ENCODE data around the gene U2AF2.
A peak's percentile ranks its signal among the peaks of the same experiment; 100 is the strongest.

The U2AF2 gene

DNA sequence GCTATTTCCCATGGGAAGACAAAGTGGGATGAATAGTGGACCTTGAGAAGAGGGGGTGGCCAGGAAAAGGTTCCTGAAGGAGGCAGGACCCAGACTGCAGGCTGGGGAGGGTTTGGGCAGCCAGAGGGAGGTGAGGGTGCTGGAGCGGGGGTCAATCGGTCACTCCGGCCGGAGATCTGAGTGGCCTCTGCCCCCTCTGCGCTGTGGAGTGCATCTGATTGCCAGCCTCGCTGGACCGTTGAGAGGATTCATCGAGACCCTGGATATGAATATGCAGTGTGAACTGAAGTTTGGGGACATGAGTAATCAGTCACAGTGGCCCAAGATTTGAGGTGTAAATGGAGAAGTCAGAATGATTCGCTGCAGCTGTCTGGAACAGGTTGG lies 19.5 kb upstream of the U2AF2 start:
- Histone ChIP-seq H3K4me1 (ENCODE audit: insufficient read depth, poor library complexity, severe bottlenecking) (peaks cover 5% of the 10 kb centered on the region), H3K27ac (ENCODE audit: poor library complexity, severe bottlenecking) (peak overlapping the region; percentile 39)

GRCh38 chr19:55635856-55636440 lies 18.9 kb upstream of the U2AF2 start:
- Histone ChIP-seq H3K27ac (ENCODE audit: poor library complexity, severe bottlenecking) (no peak overlapping the region), H3K9me3 (ENCODE audit: severe bottlenecking) (no peaks in the 10 kb centered on the region), H3K4me3 (ENCODE audit: severe bottlenecking) (peak overlapping the region; percentile 92), H3K4me1 (ENCODE audit: insufficient read depth, poor library complexity, severe bottlenecking) (peaks cover 5% of the 10 kb centered on the region), H3K36me3 (ENCODE audit: low read depth) (0 out of 2 replicates have a peak, but pooled peaks cover 3% of the 10 kb centered on the region), H3K27me3 (ENCODE audit: insufficient read depth, poor library complexity, severe bottlenecking) (no peaks in the 10 kb centered on the region)
- no peak for TF ChIP-seq CTCF (IDR thresholded peaks at IDR 0.05; ENCODE audit: poor library complexity, severe bottlenecking)
- DNase-seq (ENCODE audit: low spot score) = no peak
- no peak for ATAC-seq (ENCODE audit: low read depth)

More for the DNA sequence above, 19.5 kb upstream of the U2AF2 start:
- TF ChIP-seq CTCF (IDR thresholded peaks at IDR 0.05; ENCODE audit: poor library complexity, severe bottlenecking) = no peak
- no peaks in the 10 kb centered on the region for H3K9me3 ChIP-seq (ENCODE audit: severe bottlenecking)
- no peaks in the 10 kb centered on the region for H3K27me3 ChIP-seq (ENCODE audit: insufficient read depth, poor library complexity, severe bottlenecking)
- DNase-seq (ENCODE audit: low spot score) (no peak), ATAC-seq (ENCODE audit: low read depth) (no peak)
- H3K4me3 ChIP-seq (ENCODE audit: severe bottlenecking) = peak overlapping the region; percentile 92
- H3K36me3 ChIP-seq (ENCODE audit: low read depth) = 0 out of 2 replicates have a peak, but pooled peaks cover 3% of the 10 kb centered on the region

DNA sequence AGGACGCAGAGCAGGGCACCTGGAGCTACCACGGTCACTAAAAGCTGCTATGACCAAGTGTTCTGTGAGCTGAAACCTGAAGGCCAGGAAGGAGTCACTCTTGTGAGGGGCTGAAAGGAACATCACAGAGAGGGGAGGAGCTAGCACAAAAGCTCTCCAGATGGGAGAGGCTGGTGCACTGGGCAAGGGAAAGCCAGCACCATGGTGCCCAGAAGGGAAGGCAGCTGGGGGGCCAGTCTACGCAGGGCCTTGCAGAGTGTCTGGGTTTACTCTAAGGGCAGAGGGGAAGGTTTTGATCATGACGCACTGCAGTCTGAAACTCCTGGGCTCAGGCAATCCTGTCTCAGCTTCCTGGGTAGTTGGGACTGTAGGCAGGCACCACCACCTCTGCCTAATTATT lies 18.1 kb upstream of the U2AF2 start:
- Histone ChIP-seq H3K9me3 (ENCODE audit: severe bottlenecking) (no peaks in the 10 kb centered on the region), H3K36me3 (ENCODE audit: low read depth) (0 out of 2 replicates have a peak, but pooled peaks cover 3% of the 10 kb centered on the region), H3K4me3 (ENCODE audit: severe bottlenecking) (no peak overlapping the region), H3K27ac (ENCODE audit: poor library complexity, severe bottlenecking) (no peak overlapping the region), H3K27me3 (ENCODE audit: insufficient read depth, poor library complexity, severe bottlenecking) (no peaks in the 10 kb centered on the region), H3K4me1 (ENCODE audit: insufficient read depth, poor library complexity, severe bottlenecking) (peaks cover 5% of the 10 kb centered on the region)
- ATAC-seq (ENCODE audit: low read depth) (no peak), DNase-seq (ENCODE audit: low spot score) (no peak)
- no peak for TF ChIP-seq CTCF (IDR thresholded peaks at IDR 0.05; ENCODE audit: poor library complexity, severe bottlenecking)

DNA sequence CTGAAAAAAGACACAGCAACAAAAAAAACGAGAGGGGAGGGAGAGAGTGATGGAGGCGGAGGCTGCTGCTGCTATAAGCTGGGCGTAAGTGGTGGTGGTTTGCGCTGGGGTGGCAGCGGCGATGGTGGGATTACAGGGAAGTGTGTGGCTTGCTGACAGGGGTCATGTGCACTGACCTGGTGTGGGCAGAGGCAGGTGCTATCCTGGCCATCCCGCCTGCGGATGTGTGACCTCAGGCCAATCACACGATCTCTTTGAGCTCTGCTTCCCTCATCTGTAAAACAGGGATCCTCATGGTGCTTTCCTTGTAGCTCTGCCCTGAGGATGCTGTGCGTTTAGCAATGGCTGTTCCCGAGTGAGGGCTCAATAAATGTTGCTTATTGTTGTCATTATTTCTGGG lies 17.3 kb upstream of the U2AF2 start:
- H3K27me3 ChIP-seq (ENCODE audit: insufficient read depth, poor library complexity, severe bottlenecking) = no peaks in the 10 kb centered on the region
- H3K27ac ChIP-seq (ENCODE audit: poor library complexity, severe bottlenecking) = no peak overlapping the region
- H3K4me3 ChIP-seq (ENCODE audit: severe bottlenecking) = no peak overlapping the region
- no peak for DNase-seq (ENCODE audit: low spot score)
- peaks cover 5% of the 10 kb centered on the region for H3K4me1 ChIP-seq (ENCODE audit: insufficient read depth, poor library complexity, severe bottlenecking)
- 0 out of 2 replicates have a peak, but pooled peaks cover 3% of the 10 kb centered on the region for H3K36me3 ChIP-seq (ENCODE audit: low read depth)
- no peaks in the 10 kb centered on the region for H3K9me3 ChIP-seq (ENCODE audit: severe bottlenecking)
- ATAC-seq (ENCODE audit: low read depth) = no peak
- no peak for TF ChIP-seq CTCF (IDR thresholded peaks at IDR 0.05; ENCODE audit: poor library complexity, severe bottlenecking)

- TF ChIP-seq CTCF (IDR thresholded peaks at IDR 0.05; ENCODE audit: poor library complexity, severe bottlenecking) = peak; percentile 52
- DNase-seq (ENCODE audit: low spot score) = no peak
- Histone ChIP-seq H3K27me3 (ENCODE audit: insufficient read depth, poor library complexity, severe bottlenecking) (no peaks in the 10 kb centered on the region), H3K4me1 (ENCODE audit: insufficient read depth, poor library complexity, severe bottlenecking) (peaks cover 5% of the 10 kb centered on the region), H3K27ac (ENCODE audit: poor library complexity, severe bottlenecking) (no peak overlapping the region), H3K9me3 (ENCODE audit: severe bottlenecking) (no peaks in the 10 kb centered on the region), H3K4me3 (ENCODE audit: severe bottlenecking) (no peak overlapping the region), H3K36me3 (ENCODE audit: low read depth) (0 out of 2 replicates have a peak, but pooled peaks cover 3% of the 10 kb centered on the region)
- ATAC-seq (ENCODE audit: low read depth) = no peak
These were observed 15.9 kb upstream of the U2AF2 start for GRCh38 chr19:55638864-55639359.

All from RWPE2 (cell line).